ENCODE results near the gene PIK3C3. TPM values are rescaled to one million over a fixed set of nuclear protein-coding genes. Genes with fewer than 3 reads are reported as not detected.

PIK3C3 gene
- total RNA-seq = 25.8 and 40.3 TPM in 2 replicates

GRCh38 chr18:41954827-41955613 lies at the start of gene PIK3C3:
PIK3C3 (plus strand) TSS chr18:41955234; CDS start chr18:41955292, 58 bp downstream.

